ENCODE data around the gene SETD3. TPM values are rescaled to one million over a fixed set of nuclear protein-coding genes. Genes with fewer than 3 reads are reported as not detected.

Gene SETD3
- total and polyA plus RNA-seq, 8 donors, result 14.0 to 32.7 (median 28.1) TPM

- FAIRE-seq, result no peak
- DNase-seq, result no peak
- Histone ChIP-seq H3K9me3 (no peaks in the 10 kb centered on the region), H3K4me3 (no peak overlapping the region), H3K27me3 (no peaks in the 10 kb centered on the region), H3K27ac (no peak overlapping the region), H3K36me3 (peaks cover 4 to 70% (median 53%) of the 10 kb centered on the region in 3 donors), H3K4me1 (peaks cover 0 to 9% (median 7%) of the 10 kb centered on the region in 3 donors)
- intact Hi-C loops (cut with DNase I), result no loop called here
- no peak for ATAC-seq
- 91 to 93% methylated on average over 4 of the region's 4 CpGs for WGBS, 2 donors
- no peak for TF ChIP-seq CTCF (IDR thresholded peaks at IDR 0.05)
These were observed 23.3 kb upstream of the SETD3 start for GRCh38 chr14:99503848-99504453.

DNA sequence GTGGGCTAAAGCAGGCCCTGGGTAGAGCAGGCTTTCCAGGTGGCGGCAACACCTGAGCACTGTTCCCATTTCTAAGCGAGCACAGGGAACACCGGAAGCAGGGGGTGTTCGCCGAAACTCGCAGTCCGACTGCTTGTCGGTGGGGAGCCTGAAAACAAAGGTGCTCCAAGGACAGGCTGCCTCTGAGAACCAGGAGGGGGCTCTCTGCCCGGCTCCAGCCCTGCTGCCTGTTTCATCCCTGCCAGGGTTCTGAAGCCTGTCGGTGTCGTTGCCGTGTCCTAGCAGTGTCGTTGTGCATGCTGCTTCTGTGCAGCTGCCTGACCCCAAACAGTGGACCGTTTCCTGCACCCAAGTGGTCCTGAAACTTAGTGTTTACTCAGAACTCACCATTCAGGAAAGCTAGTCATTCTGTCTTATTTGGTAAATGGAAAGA, 22.3 kb upstream of the SETD3 start:
- Histone ChIP-seq H3K9me3 (no peaks in the 10 kb centered on the region), H3K36me3 (peaks cover 4 to 70% (median 50%) of the 10 kb centered on the region in 3 donors), H3K27ac (no peak overlapping the region), H3K27me3 (no peaks in the 10 kb centered on the region), H3K4me1 (peaks cover 0 to under 1% (median 0%) of the 10 kb centered on the region in 3 donors), H3K4me3 (no peak overlapping the region)
- intact Hi-C loops (cut with DNase I), result no loop called here
- FAIRE-seq (no peak), DNase-seq (no peak), ATAC-seq (no peak)
- TF ChIP-seq CTCF (IDR thresholded peaks at IDR 0.05), result no peak
- 86 to 87% methylated on average over 14 of the region's 14 CpGs for WGBS, 2 donors

DNA sequence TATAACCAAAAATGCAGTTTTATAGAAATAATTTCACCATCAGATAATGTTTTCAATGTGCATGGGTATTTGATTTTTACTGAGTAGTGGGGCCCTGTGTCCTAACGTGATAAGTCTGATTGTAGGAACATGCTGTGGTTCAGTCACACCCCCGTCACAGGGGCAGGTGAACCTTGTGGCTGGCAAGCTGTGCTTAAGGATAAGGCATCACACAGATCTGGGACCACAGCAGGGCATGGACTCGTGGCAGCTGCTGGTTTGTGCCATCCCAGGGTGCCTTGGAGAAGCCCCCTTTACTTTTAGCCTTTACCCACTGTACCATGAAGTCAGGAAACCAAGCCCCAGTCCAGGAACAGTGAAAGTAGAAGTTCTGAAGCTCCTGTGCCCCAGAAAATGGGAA, 17.2 kb upstream of the SETD3 start:
- no peak overlapping the region for H3K4me3 ChIP-seq
- FAIRE-seq (no peak), DNase-seq (no peak), ATAC-seq (no peak)
- H3K9me3 ChIP-seq, result no peaks in the 10 kb centered on the region
- no peak overlapping the region for H3K27ac ChIP-seq
- intact Hi-C loops (cut with DNase I), result no loop called here
- H3K4me1 ChIP-seq, result no peaks in the 10 kb centered on the region
- H3K36me3 ChIP-seq, result peaks cover 7 to 79% (median 41%) of the 10 kb centered on the region in 3 donors
- TF ChIP-seq CTCF (IDR thresholded peaks at IDR 0.05), result no peak
- WGBS, 2 donors, result 90 to 93% methylated on average over 3 of the region's 3 CpGs
- no peaks in the 10 kb centered on the region for H3K27me3 ChIP-seq

- Histone ChIP-seq H3K4me1 (no peaks in the 10 kb centered on the region), H3K9me3 (no peaks in the 10 kb centered on the region), H3K27me3 (no peaks in the 10 kb centered on the region), H3K36me3 (peaks cover 5 to 76% (median 36%) of the 10 kb centered on the region in 3 donors), H3K4me3 (no peak overlapping the region), H3K27ac (no peak overlapping the region)
- ATAC-seq (no peak), DNase-seq (no peak), FAIRE-seq (no peak)
- no peak for TF ChIP-seq CTCF (IDR thresholded peaks at IDR 0.05)
- intact Hi-C loops (cut with DNase I), result no loop called here
- 89 to 90% methylated on average over 2 of the region's 2 CpGs for WGBS, 2 donors
These were observed 16.7 kb upstream of the SETD3 start for GRCh38 chr14:99497341-99497740.

GRCh38 chr14:99484106-99484505, 3.4 kb upstream of the SETD3 start:
- FAIRE-seq (no peak), DNase-seq (no peak), ATAC-seq (no peak)
- H3K36me3 ChIP-seq, result no peaks in the 10 kb centered on the region
- WGBS, 2 donors, result 26 to 29% methylated on average over 2 of the region's 2 CpGs
- TF ChIP-seq CTCF (IDR thresholded peaks at IDR 0.05), result no peak
- H3K27ac ChIP-seq, result no peak overlapping the region
- H3K27me3 ChIP-seq, result no peaks in the 10 kb centered on the region
- peaks cover 16 to 30% (median 22%) of the 10 kb centered on the region in 3 donors for H3K4me1 ChIP-seq
- intact Hi-C loops (cut with DNase I), result no loop called here
- no peaks in the 10 kb centered on the region for H3K9me3 ChIP-seq
- no peak overlapping the region for H3K4me3 ChIP-seq
